Neuronal stem cell (in vitro differentiated cells): ENCODE data around the gene FGFR1OP2.

Experiments used
- DNase-seq: peaks from one replicate; pipeline ENCODE4 v3.0.0-alpha.2; 2013; ENCODE audit warnings: low spot score
- H2AFZ ChIP-seq: one replicate; pipeline ENCODE4 v1.6.1; 2013; ENCODE audit warnings: mild to moderate bottlenecking, low read length, inconsistent platforms
- H2AK5ac ChIP-seq: 2 replicates; pipeline ENCODE4 v1.6.1; 2013; ENCODE audit warnings: low read depth, mild to moderate bottlenecking, inconsistent platforms, low read length, moderate library complexity, mixed read lengths
- H2BK120ac ChIP-seq: 2 replicates; pipeline ENCODE4 v1.6.1; 2013; ENCODE audit warnings: low read depth, mild to moderate bottlenecking, inconsistent platforms, low read length, moderate library complexity, mixed read lengths
- H2BK12ac ChIP-seq: one replicate; pipeline ENCODE4 v1.6.1; 2013; ENCODE audit warnings: low read length, inconsistent platforms
- H2BK15ac ChIP-seq: 2 replicates; pipeline ENCODE4 v1.6.1; 2013; ENCODE audit warnings: mild to moderate bottlenecking, low read length, inconsistent platforms, mixed read lengths
- H2BK5ac ChIP-seq: one replicate; pipeline ENCODE4 v1.6.1; 2013; ENCODE audit warnings: inconsistent platforms, mild to moderate bottlenecking, low read length, moderate library complexity
- H3K14ac ChIP-seq: one replicate; pipeline ENCODE4 v1.6.1; 2013; ENCODE audit warnings: low read length, inconsistent platforms
- H3K18ac ChIP-seq: 2 replicates; pipeline ENCODE4 v1.6.1; 2013; ENCODE audit warnings: low read length, inconsistent platforms
- H3K23ac ChIP-seq: 2 replicates; pipeline ENCODE4 v1.6.1; 2013; ENCODE audit warnings: low read depth, mild to moderate bottlenecking, mixed read lengths, low read length, inconsistent platforms; ENCODE audit not compliant: poor library complexity
- H3K27ac ChIP-seq: replicated peaks from 3 replicates; pipeline ENCODE4 v1.5.1; 2013; ENCODE audit warnings: low read length, inconsistent platforms
- H3K27me3 ChIP-seq, 3 experiments: 2 replicates each; pipeline ENCODE4 v1.6.1; 2013; ENCODE audit warnings: low read length in 3 of 3, mild to moderate bottlenecking in 2 of 3, inconsistent platforms in 1 of 3, low read depth in 1 of 3, mixed read lengths in 1 of 3, moderate library complexity in 1 of 3; ENCODE audit not compliant: control insufficient read depth in 3 of 3, insufficient read depth in 3 of 3
- H3K36me3 ChIP-seq, 2 donors: replicated peaks in 1 of 2; 2 replicates each; pipeline ENCODE4 v1.6.1; 2013; ENCODE audit warnings: low read length in 2 of 2; ENCODE audit not compliant: control insufficient read depth in 2 of 2, insufficient read depth in 2 of 2
- H3K4ac ChIP-seq: 2 replicates; pipeline ENCODE4 v1.6.1; 2013; ENCODE audit warnings: inconsistent platforms, mild to moderate bottlenecking, low read length, moderate library complexity
- H3K4me1 ChIP-seq, 2 donors: 1 replicate in 1 of 2; 2 replicates in 1 of 2; pipeline ENCODE4 v1.6.1; 2013; ENCODE audit warnings: low read length in 2 of 2, low read depth in 1 of 2; ENCODE audit not compliant: control insufficient read depth in 2 of 2, insufficient read depth in 1 of 2
- H3K4me2 ChIP-seq: one replicate; pipeline ENCODE4 v1.6.1; 2013; ENCODE audit warnings: mild to moderate bottlenecking, low read length, inconsistent platforms; ENCODE audit not compliant: insufficient read depth, poor library complexity, severe bottlenecking
- H3K4me3 ChIP-seq, 2 donors: 2 replicates each; pipeline ENCODE4 v1.5.1; 2013; ENCODE audit warnings: low read length in 2 of 2, mild to moderate bottlenecking in 2 of 2, inconsistent platforms in 1 of 2, moderate library complexity in 1 of 2
- H3K79me1 ChIP-seq: one replicate; pipeline ENCODE4 v1.6.1; 2013; ENCODE audit warnings: low read depth, mild to moderate bottlenecking, inconsistent platforms, low read length, moderate library complexity
- H3K9ac ChIP-seq: one replicate; pipeline ENCODE4 v1.6.1; 2013; ENCODE audit warnings: mild to moderate bottlenecking, low read depth, low read length, inconsistent platforms; ENCODE audit not compliant: poor library complexity
- H3K9me3 ChIP-seq, 2 donors: replicated peaks in 1 of 2; 2 replicates each; pipeline versions ENCODE3 to v1.6.1; 2013; ENCODE audit warnings: low read length in 2 of 2, mild to moderate bottlenecking in 2 of 2, inconsistent platforms in 1 of 2, low read depth in 1 of 2, mixed read lengths in 1 of 2, moderate library complexity in 1 of 2; ENCODE audit not compliant: control insufficient read depth in 2 of 2, insufficient read depth in 1 of 2
- H4K8ac ChIP-seq: one replicate; pipeline ENCODE4 v1.6.1; 2013; ENCODE audit warnings: low read depth, mild to moderate bottlenecking, inconsistent platforms, low read length, moderate library complexity
- H4K91ac ChIP-seq: one replicate; pipeline ENCODE4 v1.6.1; 2013; ENCODE audit warnings: low read length, low read depth, mild to moderate bottlenecking, inconsistent platforms; ENCODE audit not compliant: poor library complexity
- WGBS, 2 donors: extraction: QIAGEN DNeasy Blood & Tissue Kit; methylation state at CpG; one replicate each; pipeline ENCODE4 v1.1.7; 2013; ENCODE audit warnings: missing lambda C conversion rate in 2 of 2, mixed read lengths in 1 of 2; ENCODE audit not compliant: insufficient read length in 2 of 2, insufficient replicate concordance in 1 of 2; ENCODE audit errors: extremely low coverage in 2 of 2; 5-methylcytosine and 5-hydroxymethylcytosine counted together

Gene FGFR1OP2

DNA sequence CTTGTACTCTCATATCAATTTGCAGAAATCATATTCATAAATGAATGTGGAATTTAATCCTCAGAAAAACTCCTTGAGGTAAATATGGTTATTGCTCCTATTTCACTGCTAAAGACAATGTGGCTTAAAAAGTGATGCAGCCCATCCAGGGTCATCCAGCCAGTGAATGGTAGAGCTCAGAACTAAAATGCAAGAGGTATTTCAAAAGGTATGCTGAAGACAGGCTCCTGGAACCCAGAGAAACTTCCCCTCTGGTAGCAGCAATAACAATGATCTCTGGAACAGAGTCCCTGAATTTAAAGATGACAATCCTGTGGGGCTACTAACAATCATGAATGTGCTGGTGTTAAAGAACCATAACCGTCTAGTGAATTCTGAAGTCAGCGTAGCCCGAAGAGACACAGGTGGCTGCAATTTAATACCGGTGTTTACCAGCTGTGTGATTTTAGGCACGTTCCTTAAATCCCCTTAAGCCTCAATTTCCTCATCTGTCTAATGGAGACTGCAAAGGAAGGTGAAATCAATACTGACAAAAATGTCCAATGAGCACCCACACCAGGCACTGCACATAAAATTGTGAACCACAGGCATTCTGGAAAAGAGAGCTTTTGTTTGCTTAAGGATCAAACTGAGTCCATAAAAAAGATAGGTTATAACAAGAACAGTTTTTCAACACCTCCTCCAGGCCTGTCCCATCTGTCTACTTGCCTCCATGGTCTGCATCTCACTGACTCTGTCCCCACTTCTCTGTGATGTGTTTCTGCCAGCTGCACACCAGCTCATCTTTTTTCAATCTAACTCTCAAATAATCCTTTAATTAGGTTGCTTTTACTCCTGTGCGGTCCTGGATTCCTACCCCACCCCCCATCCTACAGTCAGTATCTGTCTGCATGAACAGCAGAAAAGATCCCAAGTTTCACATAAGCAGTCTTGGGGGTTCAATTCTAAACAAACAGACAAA lies 65.4 kb downstream of the FGFR1OP2 start:
- Histone ChIP-seq H3K18ac (no peak overlapping the region), H3K36me3 (peaks cover 0 to 43% of the 10 kb centered on the region in 2 donors)

DNA sequence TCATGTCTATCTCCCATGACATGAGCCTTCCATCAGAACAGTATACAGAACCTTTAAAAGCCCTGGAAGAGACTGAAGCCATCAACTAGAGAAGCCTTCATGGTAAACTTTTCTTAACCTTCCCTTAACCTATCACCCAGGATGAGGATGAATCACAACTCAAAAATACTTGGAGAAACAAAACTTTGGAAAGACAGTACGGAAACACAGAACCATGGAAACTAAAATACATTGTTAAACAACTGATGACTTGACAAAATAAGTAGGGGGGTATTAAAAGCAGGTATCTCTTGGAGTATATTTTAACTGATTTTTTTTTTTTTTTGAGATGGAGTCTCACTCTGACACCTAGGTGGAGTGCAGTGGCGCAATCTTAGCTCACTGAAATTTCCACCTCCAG lies 67.2 kb downstream of the FGFR1OP2 start:
- Histone ChIP-seq H3K14ac (no peak overlapping the region), H2BK120ac (no peak overlapping the region), H3K9ac (no peak overlapping the region), H3K79me1 (no peaks in the 10 kb centered on the region), H3K27me3 (no peaks in the 10 kb centered on the region), H3K4me3 (no peak overlapping the region), H4K8ac (no peak overlapping the region), H2BK12ac (no peak overlapping the region), H3K4ac (no peak overlapping the region), H3K4me1 (peaks cover 4 to 10% of the 10 kb centered on the region in 2 donors), H2BK5ac (no peak overlapping the region), H2AK5ac (no peak overlapping the region), H2BK15ac (no peak overlapping the region), H3K4me2 (no peak overlapping the region), H3K23ac (no peak overlapping the region), H2AFZ (no peak overlapping the region), H3K27ac (no peak overlapping the region), H3K36me3 (peaks cover 0 to 31% of the 10 kb centered on the region in 2 donors), H4K91ac (no peak overlapping the region), H3K9me3 (no peaks in the 10 kb centered on the region), H3K18ac (no peak overlapping the region)
- no CpG with 5 or more reads among the region's 2 CpGs for WGBS, 2 donors
- DNase-seq, result no peak

More for the DNA sequence above, 65.4 kb downstream of the FGFR1OP2 start:
- Histone ChIP-seq H3K27me3 (no peaks in the 10 kb centered on the region), H3K14ac (no peak overlapping the region), H4K91ac (no peak overlapping the region), H2AK5ac (no peak overlapping the region), H3K4me3 (no peak overlapping the region), H3K4ac (no peak overlapping the region), H3K9ac (no peak overlapping the region), H3K27ac (no peak overlapping the region), H2AFZ (no peak overlapping the region), H4K8ac (no peak overlapping the region), H3K9me3 (no peaks in the 10 kb centered on the region), H2BK15ac (no peak overlapping the region), H2BK5ac (no peak overlapping the region), H2BK12ac (no peak overlapping the region), H3K4me2 (no peak overlapping the region), H3K79me1 (no peaks in the 10 kb centered on the region), H2BK120ac (no peak overlapping the region), H3K23ac (no peak overlapping the region), H3K4me1 (peaks cover 0 to 4% of the 10 kb centered on the region in 2 donors)
- DNase-seq, result no peak
- WGBS, 2 donors, result no CpG with 5 or more reads among the region's 6 CpGs

DNA sequence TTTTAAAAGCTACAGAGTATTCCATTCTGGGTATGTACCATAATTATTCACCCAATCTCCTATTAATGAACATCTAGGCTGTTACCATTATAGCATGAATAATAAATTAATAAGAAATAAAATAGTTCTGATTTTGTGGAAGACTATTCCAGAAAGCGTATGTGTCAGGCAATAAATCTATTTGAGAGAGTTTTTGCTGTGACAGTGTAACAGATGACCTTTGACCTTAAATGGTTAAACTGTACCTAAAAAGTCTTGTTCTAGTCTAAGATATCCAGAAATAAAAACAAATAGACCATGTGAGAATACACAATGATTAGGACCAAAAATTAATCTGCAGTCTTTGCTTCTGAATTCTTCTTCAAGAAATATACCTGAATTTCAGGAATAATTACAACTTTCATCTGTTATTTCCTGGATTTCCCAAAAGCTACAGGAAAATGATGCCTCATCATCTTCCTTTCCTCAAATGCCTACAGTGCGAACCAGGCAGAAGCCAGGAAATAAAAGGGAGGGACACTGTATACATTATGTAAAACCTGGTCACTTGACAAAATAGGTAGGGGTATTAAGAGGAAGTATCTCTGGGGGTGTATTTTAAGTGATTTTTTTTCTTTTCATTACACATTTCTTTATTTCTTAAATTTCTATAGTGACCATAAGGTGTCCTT lies 68.7 kb downstream of the FGFR1OP2 start:
- no peak overlapping the region for H3K4me2 ChIP-seq
- no peak overlapping the region for H3K4ac ChIP-seq
- H3K9ac ChIP-seq, result no peak overlapping the region
- no peak overlapping the region for H3K4me3 ChIP-seq
- H3K27ac ChIP-seq, result no peak overlapping the region
- H3K14ac ChIP-seq, result no peak overlapping the region
- H3K79me1 ChIP-seq, result no peaks in the 10 kb centered on the region
- H4K8ac ChIP-seq, result no peak overlapping the region
- no peaks in the 10 kb centered on the region for H3K27me3 ChIP-seq
- H2BK120ac ChIP-seq, result no peak overlapping the region
- H2AK5ac ChIP-seq, result no peak overlapping the region
- H3K36me3 ChIP-seq, result peaks cover 0 to 21% of the 10 kb centered on the region in 2 donors
- no peak overlapping the region for H2BK15ac ChIP-seq
- H3K18ac ChIP-seq, result no peak overlapping the region
- peaks cover 4 to 13% of the 10 kb centered on the region in 2 donors for H3K4me1 ChIP-seq
- no peak overlapping the region for H3K23ac ChIP-seq
- H2BK12ac ChIP-seq, result no peak overlapping the region
- H4K91ac ChIP-seq, result no peak overlapping the region
- H2AFZ ChIP-seq, result no peak overlapping the region
- H2BK5ac ChIP-seq, result no peak overlapping the region
- WGBS, 2 donors, result no CpG with 5 or more reads among the region's 2 CpGs
- DNase-seq, result no peak
- H3K9me3 ChIP-seq, result no peaks in the 10 kb centered on the region

DNA sequence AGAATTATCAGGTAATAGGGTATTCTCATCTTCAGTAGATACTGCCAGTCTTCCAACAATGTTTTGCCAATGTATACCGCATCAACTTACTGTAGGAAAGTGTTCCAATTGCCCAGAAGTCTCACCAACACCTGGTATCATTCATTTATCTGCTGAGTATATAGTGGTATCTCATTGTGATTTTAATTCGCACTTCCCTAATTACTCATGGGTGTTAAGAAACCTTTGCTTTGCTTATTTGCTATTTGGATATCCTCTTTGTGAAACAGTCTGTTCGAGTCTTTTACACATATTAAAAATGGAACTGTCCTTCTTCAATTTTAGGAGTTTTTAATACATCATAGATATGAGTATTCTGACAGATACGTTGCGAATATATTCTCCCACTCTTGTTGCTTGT lies 69.8 kb downstream of the FGFR1OP2 start:
- Histone ChIP-seq H3K9ac (no peak overlapping the region), H3K27me3 (no peaks in the 10 kb centered on the region), H3K23ac (no peak overlapping the region), H2BK120ac (no peak overlapping the region), H2BK12ac (no peak overlapping the region), H3K4ac (no peak overlapping the region), H3K4me2 (no peak overlapping the region), H2BK5ac (no peak overlapping the region), H4K91ac (no peak overlapping the region), H3K18ac (no peak overlapping the region), H3K14ac (no peak overlapping the region), H3K27ac (no peak overlapping the region), H2AFZ (no peak overlapping the region), H4K8ac (no peak overlapping the region), H3K9me3 (no peaks in the 10 kb centered on the region), H2BK15ac (no peak overlapping the region), H3K4me1 (peaks cover 4 to 18% of the 10 kb centered on the region in 2 donors), H2AK5ac (no peak overlapping the region), H3K4me3 (no peak overlapping the region), H3K79me1 (no peaks in the 10 kb centered on the region), H3K36me3 (peaks cover 0 to 14% of the 10 kb centered on the region in 2 donors)
- no CpG with 5 or more reads among the region's 5 CpGs for WGBS, 2 donors
- DNase-seq, result no peak
